Fibroblast of lung (primary cell): ENCODE measurements around the gene GRID1. TPM values are rescaled to one million over a fixed set of nuclear protein-coding genes. Genes with fewer than 3 reads are reported as not detected.

ENCODE experiments used
- DNase-seq, 2 donors: peaks; one replicate each; pipeline versions ENCODE4 v3.0.0 to v3.0.0-alpha.2; 2010; ENCODE audit warnings: low read depth in 2 of 2
- H2AFZ ChIP-seq: 2 replicates; pipeline ENCODE4 v1.5.1; 2012; ENCODE audit warnings: low read length, control low read depth, inconsistent platforms
- H3K27ac ChIP-seq: 2 replicates; pipeline ENCODE4 v1.5.1; 2011; ENCODE audit warnings: low read length, control low read depth; ENCODE audit not compliant: insufficient read depth
- H3K27me3 ChIP-seq: 2 replicates; pipeline ENCODE4 v1.5.1; 2011; ENCODE audit warnings: mild to moderate bottlenecking, low read length; ENCODE audit not compliant: control insufficient read depth, insufficient read depth
- H3K36me3 ChIP-seq: 2 replicates; pipeline ENCODE4 v1.5.1; 2011; ENCODE audit warnings: low read length; ENCODE audit not compliant: control insufficient read depth, insufficient read depth
- H3K4me1 ChIP-seq: 2 replicates; pipeline ENCODE4 v1.5.1; 2011; ENCODE audit warnings: low read length; ENCODE audit not compliant: control insufficient read depth, insufficient read depth; ENCODE audit errors: extremely low read depth
- H3K4me2 ChIP-seq: 2 replicates; pipeline ENCODE4 v1.5.1; 2011; ENCODE audit warnings: low read length, control low read depth; ENCODE audit not compliant: insufficient read depth; ENCODE audit errors: extremely low read depth
- H3K4me3 ChIP-seq, 4 experiments: fragments of 200-600 bp in 1 of 4; sonication (generic) in 1 of 4; replicated peaks in 1 of 4; 2 replicates each; pipeline ENCODE4 v1.5.1; 2011 to 2016; ENCODE audit warnings: low read length in 4 of 4, low read depth in 3 of 4, mild to moderate bottlenecking in 3 of 4, control low read depth in 2 of 4, inconsistent platforms in 1 of 4, mixed read lengths in 1 of 4; ENCODE audit not compliant: insufficient read depth in 1 of 4; ENCODE audit errors: control extremely low read depth in 1 of 4
- H3K79me2 ChIP-seq: 2 replicates; pipeline ENCODE4 v1.5.1; 2012; ENCODE audit warnings: mild to moderate bottlenecking, low read length, inconsistent platforms; ENCODE audit not compliant: control insufficient read depth, insufficient read depth
- H3K9ac ChIP-seq: 2 replicates; pipeline ENCODE4 v1.5.1; 2011; ENCODE audit warnings: mild to moderate bottlenecking, low read length, control low read depth; ENCODE audit not compliant: insufficient read depth
- H3K9me3 ChIP-seq: 2 replicates; pipeline ENCODE4 v1.5.1; 2012; ENCODE audit warnings: low read depth, low read length; ENCODE audit not compliant: control insufficient read depth, insufficient read depth
- H4K20me1 ChIP-seq: 2 replicates; pipeline ENCODE4 v1.5.1; 2011; ENCODE audit warnings: low read length; ENCODE audit not compliant: control insufficient read depth, insufficient read depth; ENCODE audit errors: extremely low read depth
- EZH2 ChIP-seq: IDR thresholded peaks from 2 replicates; pipeline ENCODE4 v1.5.1; 2012; ENCODE audit warnings: low read length, control low read depth, mild to moderate bottlenecking; ENCODE audit errors: missing control alignments
- polyA plus RNA-seq, 2 donors: library from polyadenylated mRNA; depleted of rRNA in 1 of 2; stranded (reverse) in 1 of 2; unstranded in 1 of 2; fragments of >200 nt; gene quantifications; 2 replicates each; pipeline ENCODE4 v1.2.1, GENCODE V29; 2011 to 2012; ENCODE audit warnings: missing spikeins in 1 of 2
- total RNA-seq: library from RNA; depleted of rRNA; stranded (reverse); fragments of >200 nt; gene quantifications from 2 replicates; pipeline ENCODE4 v1.2.1, GENCODE V29; 2014
- TF ChIP-seq, protein P1 (sequence below), 2 donors: IDR thresholded peaks in 1 of 2; conservative IDR thresholded peaks in 1 of 2; 1 replicate in 1 of 2; 2 replicates in 1 of 2; pipeline ENCODE4 v1.5.1; 2011 to 2012; ENCODE audit warnings: low read length in 2 of 2, control low read depth in 1 of 2, inconsistent platforms in 1 of 2, low read depth in 1 of 2, mild to moderate bottlenecking in 1 of 2

Gene GRID1
- total and polyA plus RNA-seq, 2 donors (not counting 1 experiment from before 2014, with no cell fraction given) = 0.03 to 0.33 TPM

DNA sequence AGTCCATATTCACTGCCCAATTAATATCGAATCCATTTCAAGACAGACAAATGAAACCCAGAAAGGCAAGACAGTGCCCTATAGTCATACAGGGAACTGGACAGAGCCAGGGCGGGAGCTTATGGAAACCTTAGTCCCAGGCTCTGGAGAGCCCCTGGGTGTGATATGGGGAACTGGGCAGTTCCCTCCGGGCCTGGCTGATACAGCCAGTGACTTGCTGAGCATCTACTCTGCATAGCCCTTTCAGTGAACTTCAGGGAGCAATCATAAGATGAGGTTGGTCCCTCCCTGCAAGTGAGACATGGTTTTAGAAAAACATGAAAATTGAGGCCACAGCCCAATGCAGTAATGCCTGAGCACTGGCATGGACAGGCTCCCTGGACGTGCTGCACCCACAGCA is 241.9 kb downstream of the GRID1 start:
- Histone ChIP-seq H3K4me1 (no peaks in the 10 kb centered on the region), H2AFZ (no peak overlapping the region), H4K20me1 (no peaks in the 10 kb centered on the region), H3K9ac (no peak overlapping the region), H3K79me2 (no peaks in the 10 kb centered on the region), H3K9me3 (no peaks in the 10 kb centered on the region), H3K36me3 (no peaks in the 10 kb centered on the region), H3K4me3 (no peak overlapping the region), H3K4me2 (no peak overlapping the region), H3K27me3 (no peaks in the 10 kb centered on the region), H3K27ac (no peak overlapping the region)
- no peak for DNase-seq
- TF ChIP-seq EZH2 = no peak
- TF ChIP-seq, protein P1, sequence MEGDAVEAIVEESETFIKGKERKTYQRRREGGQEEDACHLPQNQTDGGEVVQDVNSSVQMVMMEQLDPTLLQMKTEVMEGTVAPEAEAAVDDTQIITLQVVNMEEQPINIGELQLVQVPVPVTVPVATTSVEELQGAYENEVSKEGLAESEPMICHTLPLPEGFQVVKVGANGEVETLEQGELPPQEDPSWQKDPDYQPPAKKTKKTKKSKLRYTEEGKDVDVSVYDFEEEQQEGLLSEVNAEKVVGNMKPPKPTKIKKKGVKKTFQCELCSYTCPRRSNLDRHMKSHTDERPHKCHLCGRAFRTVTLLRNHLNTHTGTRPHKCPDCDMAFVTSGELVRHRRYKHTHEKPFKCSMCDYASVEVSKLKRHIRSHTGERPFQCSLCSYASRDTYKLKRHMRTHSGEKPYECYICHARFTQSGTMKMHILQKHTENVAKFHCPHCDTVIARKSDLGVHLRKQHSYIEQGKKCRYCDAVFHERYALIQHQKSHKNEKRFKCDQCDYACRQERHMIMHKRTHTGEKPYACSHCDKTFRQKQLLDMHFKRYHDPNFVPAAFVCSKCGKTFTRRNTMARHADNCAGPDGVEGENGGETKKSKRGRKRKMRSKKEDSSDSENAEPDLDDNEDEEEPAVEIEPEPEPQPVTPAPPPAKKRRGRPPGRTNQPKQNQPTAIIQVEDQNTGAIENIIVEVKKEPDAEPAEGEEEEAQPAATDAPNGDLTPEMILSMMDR (conservative IDR thresholded peaks at IDR 0.05 in 1 of 2, IDR thresholded peaks at IDR 0.05 in 1 of 2; ENCODE audit: low read depth in 1 of 2, low read length in 2 of 2) = no peak

DNA sequence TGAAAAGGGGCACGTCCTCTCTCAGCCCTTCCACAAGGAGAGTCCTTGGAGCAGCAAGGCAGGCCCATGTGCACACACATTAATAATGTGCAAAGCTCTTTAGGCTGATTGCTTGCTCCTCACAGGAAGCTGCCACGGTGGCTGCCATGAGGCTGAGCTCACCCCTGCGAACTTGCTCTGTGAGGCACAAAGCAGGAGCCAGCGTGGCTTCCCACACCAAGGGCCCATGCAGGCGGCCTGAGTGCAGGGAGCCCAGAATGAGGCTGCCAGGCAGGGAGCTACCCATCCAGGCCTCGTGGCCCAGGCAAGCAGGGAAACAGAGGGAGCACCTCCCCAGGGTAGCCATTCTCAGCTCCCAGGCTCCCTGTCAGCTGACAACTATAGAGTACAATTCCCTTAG is 242.9 kb downstream of the GRID1 start:
- Histone ChIP-seq H3K4me3 (no peak overlapping the region), H3K4me1 (no peaks in the 10 kb centered on the region), H4K20me1 (no peaks in the 10 kb centered on the region), H3K27me3 (no peaks in the 10 kb centered on the region), H3K9me3 (no peaks in the 10 kb centered on the region), H3K27ac (no peak overlapping the region), H2AFZ (no peak overlapping the region), H3K9ac (no peak overlapping the region), H3K4me2 (no peak overlapping the region), H3K79me2 (no peaks in the 10 kb centered on the region), H3K36me3 (no peaks in the 10 kb centered on the region)
- no peak for TF ChIP-seq EZH2
- TF ChIP-seq, protein P1 (conservative IDR thresholded peaks at IDR 0.05 in 1 of 2, IDR thresholded peaks at IDR 0.05 in 1 of 2; ENCODE audit: low read depth in 1 of 2, low read length in 2 of 2) = no peak
- DNase-seq = no peak

DNA sequence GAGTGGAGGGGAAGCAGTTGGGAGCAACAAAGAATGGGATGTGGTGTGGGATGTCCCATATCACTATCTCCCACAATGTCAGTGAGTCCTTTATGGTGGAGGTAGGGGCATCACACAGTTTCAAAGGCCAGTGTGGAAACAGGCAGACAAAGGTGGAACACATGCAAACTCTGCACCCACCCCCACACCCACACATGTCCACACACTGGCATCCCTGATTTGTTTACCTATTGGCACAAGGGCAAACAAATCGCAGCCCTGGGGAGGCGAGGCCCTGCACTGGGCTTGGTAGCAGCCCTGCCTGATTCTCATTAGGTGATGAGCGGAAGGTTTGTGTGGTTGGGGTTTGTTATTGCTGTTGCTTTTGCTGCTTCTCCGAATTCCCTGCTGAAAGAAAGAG is 243.3 kb downstream of the GRID1 start:
- Histone ChIP-seq H3K9me3 (no peaks in the 10 kb centered on the region), H3K4me2 (no peak overlapping the region), H3K27ac (no peak overlapping the region), H3K4me3 (no peak overlapping the region), H2AFZ (no peak overlapping the region), H3K9ac (no peak overlapping the region), H3K4me1 (no peaks in the 10 kb centered on the region), H3K36me3 (no peaks in the 10 kb centered on the region), H3K27me3 (no peaks in the 10 kb centered on the region), H3K79me2 (no peaks in the 10 kb centered on the region), H4K20me1 (no peaks in the 10 kb centered on the region)
- no peak for DNase-seq
- TF ChIP-seq EZH2 = no peak
- TF ChIP-seq, protein P1 (conservative IDR thresholded peaks at IDR 0.05 in 1 of 2, IDR thresholded peaks at IDR 0.05 in 1 of 2; ENCODE audit: low read depth in 1 of 2, low read length in 2 of 2) = no peak
